Stomach (tissue), 9 donors: ENCODE results near the gene C1orf52. TPM values are rescaled to one million over a fixed set of nuclear protein-coding genes. Genes with fewer than 3 reads are reported as not detected.

Experiments used
- DNase-seq, 2 donors: peaks; one replicate each; pipeline versions ENCODE4 v3.0.0 to v3.0.0-alpha.2; 2013 to 2019
- H3K27ac ChIP-seq, 5 donors: fragments of 200-600 bp in 4 of 5; sonication (generic) in 4 of 5; one replicate each; pipeline ENCODE4 v1.5.1; 2013 to 2019; ENCODE audit warnings: mild to moderate bottlenecking in 1 of 5, moderate library complexity in 1 of 5
- H3K27me3 ChIP-seq, 3 donors: fragments of 200-600 bp; sonication (generic); one replicate each; pipeline ENCODE4 v1.5.1; 2017 to 2019; ENCODE audit warnings: mixed run types in 1 of 3
- H3K36me3 ChIP-seq, 4 donors: fragments of 200-600 bp; sonication (generic); 1 replicate in 3 of 4; 2 replicates in 1 of 4; pipeline ENCODE4 v1.5.1; 2016 to 2019
- H3K4me1 ChIP-seq, 4 donors: fragments of 200-600 bp; sonication (generic); one replicate each; pipeline ENCODE4 v1.5.1; 2016 to 2019
- H3K4me3 ChIP-seq, 4 donors: fragments of 200-600 bp; sonication (generic) in 3 of 4; one replicate each; pipeline ENCODE4 v1.5.1; 2016 to 2019; ENCODE audit warnings: mild to moderate bottlenecking in 1 of 4
- H3K9me3 ChIP-seq, 4 donors: fragments of 200-600 bp; sonication (generic); one replicate each; pipeline ENCODE4 v1.5.1; 2016 to 2019
- EP300 ChIP-seq: sonication (generic); formaldehyde crosslinking; IDR thresholded peaks from one replicate; pipeline ENCODE4 v1.6.1; 2017; ENCODE audit warnings: antibody characterized with exemption
- POLR2A ChIP-seq, 4 donors: fragments of 450-650 bp; IDR thresholded peaks; one replicate each; pipeline ENCODE4 v1.6.1; 2016; ENCODE audit warnings: antibody characterized with exemption in 4 of 4, control low read depth in 2 of 4, mild to moderate bottlenecking in 1 of 4, moderate library complexity in 1 of 4
- POLR2AphosphoS5 ChIP-seq, 3 donors: sonication (generic); formaldehyde crosslinking; IDR thresholded peaks; one replicate each; pipeline ENCODE4 v1.6.1; 2016; ENCODE audit warnings: antibody characterized with exemption in 3 of 3
- WGBS, 5 donors: extraction: QIAGEN DNeasy Blood & Tissue Kit in 3 of 5; methylation state at CpG; one replicate each; pipeline versions ENCODE4 v1.1.5 to v1.1.7; 2013 to 2018; 5-methylcytosine and 5-hydroxymethylcytosine counted together
- intact Hi-C: fragments of 100-400 bp; cut with DNase I; formaldehyde crosslinking; loops from one replicate; pipeline ENCODE4 v1.15.1; 2023; ENCODE audit warnings: low total_unique reads
- polyA plus RNA-seq, 3 donors: library from polyadenylated mRNA; stranded (reverse); fragments of 200-250 nt; gene quantifications; one replicate each; pipeline ENCODE4 v1.2.3, GENCODE V29; 2013
- total RNA-seq, 5 donors: library from RNA; depleted of rRNA; stranded (reverse); fragments of >200 nt; gene quantifications; one replicate each; pipeline versions ENCODE4 v1.1.0 to v1.2.3, GENCODE V29; 2014 to 2016
- TF ChIP-seq, protein P1 (sequence below), 7 experiments: fragments of 450-650 bp in 4 of 7; fragments of 200-600 bp in 3 of 7; sonication (generic) in 3 of 7; IDR thresholded peaks; one replicate each; pipeline ENCODE4 v1.5.1; 2016 to 2019; ENCODE audit warnings: antibody characterized with exemption in 7 of 7, control low read depth in 2 of 7, mild to moderate bottlenecking in 1 of 7
- donor health status: healthy with polysubstance abuse.
- donor health status: Bipolar disorder and iron deficiency.
- donor health status: healthy.

Gene C1orf52
- total and polyA plus RNA-seq, 8 donors: 5.8 to 39.3 (median 14.4) TPM

DNA sequence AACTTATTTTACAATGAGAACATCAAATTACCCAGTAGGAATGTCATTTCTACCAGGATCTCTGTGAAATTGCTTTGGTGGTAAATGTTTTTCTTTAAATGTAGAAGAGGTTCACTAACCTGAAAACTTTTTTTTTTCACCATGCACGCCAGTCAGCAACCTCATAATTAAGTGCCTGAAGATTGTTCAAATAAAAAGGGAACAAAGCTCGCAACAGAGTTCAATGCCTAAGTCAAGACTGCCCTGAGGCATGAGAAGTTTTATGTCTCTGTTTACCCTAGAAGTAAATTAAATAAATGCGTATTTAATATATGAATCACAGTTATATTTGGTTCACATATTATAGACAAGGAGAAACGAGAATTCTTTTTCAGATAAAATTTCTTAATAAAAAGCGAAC is 44.8 kb downstream of the C1orf52 start:
- no peak for DNase-seq
- Histone ChIP-seq H3K27me3 (no peaks in the 10 kb centered on the region), H3K4me3 (no peak overlapping the region), H3K36me3 (no peaks in the 10 kb centered on the region), H3K9me3 (no peaks in the 10 kb centered on the region), H3K27ac (no peak overlapping the region), H3K4me1 (no peaks in the 10 kb centered on the region)
- TF ChIP-seq, protein P1, sequence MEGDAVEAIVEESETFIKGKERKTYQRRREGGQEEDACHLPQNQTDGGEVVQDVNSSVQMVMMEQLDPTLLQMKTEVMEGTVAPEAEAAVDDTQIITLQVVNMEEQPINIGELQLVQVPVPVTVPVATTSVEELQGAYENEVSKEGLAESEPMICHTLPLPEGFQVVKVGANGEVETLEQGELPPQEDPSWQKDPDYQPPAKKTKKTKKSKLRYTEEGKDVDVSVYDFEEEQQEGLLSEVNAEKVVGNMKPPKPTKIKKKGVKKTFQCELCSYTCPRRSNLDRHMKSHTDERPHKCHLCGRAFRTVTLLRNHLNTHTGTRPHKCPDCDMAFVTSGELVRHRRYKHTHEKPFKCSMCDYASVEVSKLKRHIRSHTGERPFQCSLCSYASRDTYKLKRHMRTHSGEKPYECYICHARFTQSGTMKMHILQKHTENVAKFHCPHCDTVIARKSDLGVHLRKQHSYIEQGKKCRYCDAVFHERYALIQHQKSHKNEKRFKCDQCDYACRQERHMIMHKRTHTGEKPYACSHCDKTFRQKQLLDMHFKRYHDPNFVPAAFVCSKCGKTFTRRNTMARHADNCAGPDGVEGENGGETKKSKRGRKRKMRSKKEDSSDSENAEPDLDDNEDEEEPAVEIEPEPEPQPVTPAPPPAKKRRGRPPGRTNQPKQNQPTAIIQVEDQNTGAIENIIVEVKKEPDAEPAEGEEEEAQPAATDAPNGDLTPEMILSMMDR (IDR thresholded peaks at IDR 0.05): no peak
- no peak for TF ChIP-seq EP300
- WGBS, 5 donors: 33 to 51% (median 36%) methylated on average over 5 of the region's 5 CpGs
- intact Hi-C loops: no loop called here

DNA sequence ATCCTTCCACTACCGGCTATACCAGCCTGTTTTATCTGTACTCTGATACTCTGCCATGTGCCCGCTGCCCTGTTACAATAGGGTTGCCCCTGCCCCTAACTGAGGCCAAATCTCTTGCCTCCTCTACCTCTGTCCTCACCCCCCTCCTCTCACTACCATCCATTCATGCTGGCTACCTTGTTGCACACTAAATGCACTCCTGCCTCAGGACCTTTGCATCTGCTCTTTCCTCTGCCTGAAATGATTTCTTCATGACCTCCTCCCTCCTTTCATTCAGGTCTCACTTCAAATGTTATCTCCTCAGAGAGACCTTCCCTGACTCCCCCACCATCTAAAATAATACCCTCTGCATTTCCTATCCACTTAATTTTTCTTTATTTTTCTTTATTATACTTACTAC is 51.0 kb downstream of the C1orf52 start:
- no peak overlapping the region for H3K4me3 ChIP-seq
- H3K36me3 ChIP-seq: no peaks in the 10 kb centered on the region
- H3K9me3 ChIP-seq: no peaks in the 10 kb centered on the region
- peaks cover 0 to 4% (median 1%) of the 10 kb centered on the region in 4 donors for H3K4me1 ChIP-seq
- H3K27ac ChIP-seq: no peak overlapping the region
- no peak for DNase-seq
- TF ChIP-seq EP300 (no peak), POLR2A (IDR thresholded peaks at IDR 0.05) (no peak), POLR2AphosphoS5 (IDR thresholded peaks at IDR 0.05) (no peak)
- TF ChIP-seq, protein P1 (IDR thresholded peaks at IDR 0.05): no peak
- WGBS, 5 donors: 21 to 60% (median 51%) methylated on average over 2 of the region's 2 CpGs
- intact Hi-C loops: no loop called here
- H3K27me3 ChIP-seq: peaks cover 0 to 5% (median 0%) of the 10 kb centered on the region in 3 donors

DNA sequence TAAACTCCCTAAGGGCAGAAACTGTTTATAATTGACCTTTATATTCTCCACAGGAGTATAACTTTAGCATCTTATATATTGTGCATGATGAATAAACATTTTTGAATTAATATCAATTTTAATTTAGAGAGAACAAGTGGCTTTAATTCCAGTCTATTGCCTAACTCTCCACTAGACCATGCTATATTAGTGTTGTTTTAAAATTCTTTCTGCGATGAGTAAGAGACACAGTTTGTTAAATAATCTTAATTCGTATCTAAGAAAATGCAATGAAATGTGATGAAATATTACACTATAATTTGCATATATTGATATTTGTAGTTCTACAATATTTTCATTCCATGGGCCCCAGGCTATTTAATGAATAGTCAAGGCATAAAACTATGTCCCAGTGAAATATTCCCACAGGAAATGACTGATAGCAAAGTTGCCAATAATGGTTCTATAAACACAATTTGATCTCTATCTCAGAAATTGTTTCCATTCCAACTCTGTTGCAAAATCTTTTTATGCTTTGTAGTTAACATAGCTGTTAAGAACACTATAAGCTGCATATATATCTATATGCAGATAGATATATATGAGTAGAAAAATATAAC is 55.8 kb downstream of the C1orf52 start:
- H3K4me3 ChIP-seq: no peak overlapping the region
- intact Hi-C loops: no loop called here
- H3K27me3 ChIP-seq: peaks cover 0 to 30% (median 0%) of the 10 kb centered on the region in 3 donors
- TF ChIP-seq EP300 (no peak), POLR2A (IDR thresholded peaks at IDR 0.05) (no peak), POLR2AphosphoS5 (IDR thresholded peaks at IDR 0.05) (no peak)
- TF ChIP-seq, protein P1 (IDR thresholded peaks at IDR 0.05): no peak
- WGBS, 5 donors: 75 to 85% (median 81%) methylated on average over 2 of the region's 2 CpGs
- no peaks in the 10 kb centered on the region for H3K9me3 ChIP-seq
- H3K27ac ChIP-seq: no peak overlapping the region
- no peaks in the 10 kb centered on the region for H3K36me3 ChIP-seq
- H3K4me1 ChIP-seq: peaks cover 6 to 38% (median 17%) of the 10 kb centered on the region in 4 donors
- no peak for DNase-seq

DNA sequence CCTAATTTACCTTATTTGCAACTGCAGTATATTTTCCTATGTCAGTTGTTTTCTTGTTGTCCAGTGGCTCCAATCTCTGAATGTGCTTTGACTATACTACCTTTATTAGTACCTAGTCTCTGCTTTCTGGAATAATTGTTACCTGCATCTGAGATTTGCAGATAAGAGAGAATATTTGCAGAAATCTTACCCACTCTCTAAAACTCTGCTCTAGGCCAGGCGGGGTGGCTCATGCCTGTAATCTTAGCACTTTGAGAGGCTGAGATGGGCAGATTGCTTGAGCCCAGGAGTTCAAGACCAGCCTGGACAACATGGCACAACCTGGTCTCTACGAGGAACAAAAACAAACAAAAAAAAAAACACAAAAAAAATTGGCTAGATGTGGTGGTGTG is 56.6 kb downstream of the C1orf52 start:
- Histone ChIP-seq H3K27me3 (peaks cover 0 to 30% (median 0%) of the 10 kb centered on the region in 3 donors), H3K9me3 (no peaks in the 10 kb centered on the region), H3K4me3 (peak overlapping the region in 1 of 4 donors; percentile 93), H3K27ac (no peak overlapping the region), H3K36me3 (no peaks in the 10 kb centered on the region), H3K4me1 (peaks cover 6 to 46% (median 21%) of the 10 kb centered on the region in 4 donors)
- no peak for DNase-seq
- intact Hi-C loops: no loop called here
- TF ChIP-seq POLR2AphosphoS5 (IDR thresholded peaks at IDR 0.05) (no peak), EP300 (no peak), POLR2A (IDR thresholded peaks at IDR 0.05) (no peak)
- TF ChIP-seq, protein P1 (IDR thresholded peaks at IDR 0.05): no peak
- WGBS, 5 donors: 58 to 76% (median 63%) methylated on average over 2 of the region's 2 CpGs
